Common myeloid progenitor, CD34-positive (primary cell): ENCODE results near the gene CCL20.

Experiments used
- CTCF ChIA-PET: fragments of 350-600 bp; sonication (Branson Sonifier 250); formaldehyde crosslinking; loops from one replicate; lab custom pipeline; 2021; ENCODE audit warnings: antibody characterized with exemption; lab: Charles Lee
- POLR2A ChIA-PET: fragments of 350-600 bp; sonication (Branson Sonifier 250); formaldehyde crosslinking; loops from one replicate; lab custom pipeline; 2021; ENCODE audit warnings: antibody characterized with exemption; lab: Charles Lee
- DNase-seq, 3 donors: peaks; one replicate each; pipeline versions ENCODE4 v3.0.0 to v3.0.0-alpha.2; 2013
- H3K27ac ChIP-seq, 2 experiments: 1 replicate in 1 of 2; 2 replicates in 1 of 2; pipeline ENCODE4 v1.7.0; 2013; ENCODE audit warnings: inconsistent platforms in 2 of 2, low read length in 2 of 2, mild to moderate bottlenecking in 2 of 2, low read depth in 1 of 2, moderate library complexity in 1 of 2; ENCODE audit not compliant: severe bottlenecking in 2 of 2, insufficient read depth in 1 of 2, poor library complexity in 1 of 2
- H3K27me3 ChIP-seq, 5 experiments: replicated peaks in 2 of 5; 1 replicate in 3 of 5; 2 replicates in 2 of 5; pipeline versions ENCODE4 v1.6.1 to v1.7.0; 2013; ENCODE audit warnings: low read length in 4 of 5, mild to moderate bottlenecking in 2 of 5, moderate library complexity in 2 of 5, inconsistent platforms in 1 of 5; ENCODE audit not compliant: insufficient read depth in 5 of 5, control insufficient read depth in 4 of 5
- H3K36me3 ChIP-seq, 4 experiments: 1 replicate in 2 of 4; 2 replicates in 2 of 4; pipeline versions ENCODE4 v1.6.1 to v1.7.0; 2013; ENCODE audit warnings: low read length in 3 of 4, control low read depth in 1 of 4, mild to moderate bottlenecking in 1 of 4; ENCODE audit not compliant: control insufficient read depth in 4 of 4, insufficient read depth in 4 of 4
- H3K4me1 ChIP-seq, 4 experiments: 1 replicate in 3 of 4; 2 replicates in 1 of 4; pipeline versions ENCODE4 v1.6.1 to v1.7.1; 2013; ENCODE audit warnings: low read length in 3 of 4, mild to moderate bottlenecking in 3 of 4, control low read depth in 1 of 4, inconsistent platforms in 1 of 4, moderate library complexity in 1 of 4; ENCODE audit not compliant: control insufficient read depth in 4 of 4, insufficient read depth in 4 of 4; ENCODE audit errors: control extremely low read depth in 1 of 4
- H3K4me3 ChIP-seq, 7 experiments: 1 replicate in 4 of 7; 2 replicates in 3 of 7; pipeline versions ENCODE4 v1.5.1 to v1.7.0; 2013; ENCODE audit warnings: mild to moderate bottlenecking in 7 of 7, low read length in 6 of 7, moderate library complexity in 6 of 7, inconsistent platforms in 2 of 7, low read depth in 2 of 7, control low read depth in 1 of 7; ENCODE audit not compliant: insufficient read depth in 4 of 7, control insufficient read depth in 1 of 7; ENCODE audit errors: extremely low read depth in 1 of 7
- H3K9me3 ChIP-seq, 5 experiments: 1 replicate in 4 of 5; 2 replicates in 1 of 5; pipeline versions ENCODE4 v1.6.1 to v1.7.1; 2013; ENCODE audit warnings: low read length in 4 of 5, mild to moderate bottlenecking in 2 of 5, inconsistent platforms in 1 of 5, low read depth in 1 of 5, moderate library complexity in 1 of 5; ENCODE audit not compliant: control insufficient read depth in 4 of 5, insufficient read depth in 2 of 5; ENCODE audit errors: control extremely low read depth in 1 of 5
- WGBS: methylation state at CpG from one replicate; pipeline ENCODE4 v1.1.5; 2013; ENCODE audit not compliant: insufficient coverage; 5-methylcytosine and 5-hydroxymethylcytosine counted together

CCL20 gene

DNA sequence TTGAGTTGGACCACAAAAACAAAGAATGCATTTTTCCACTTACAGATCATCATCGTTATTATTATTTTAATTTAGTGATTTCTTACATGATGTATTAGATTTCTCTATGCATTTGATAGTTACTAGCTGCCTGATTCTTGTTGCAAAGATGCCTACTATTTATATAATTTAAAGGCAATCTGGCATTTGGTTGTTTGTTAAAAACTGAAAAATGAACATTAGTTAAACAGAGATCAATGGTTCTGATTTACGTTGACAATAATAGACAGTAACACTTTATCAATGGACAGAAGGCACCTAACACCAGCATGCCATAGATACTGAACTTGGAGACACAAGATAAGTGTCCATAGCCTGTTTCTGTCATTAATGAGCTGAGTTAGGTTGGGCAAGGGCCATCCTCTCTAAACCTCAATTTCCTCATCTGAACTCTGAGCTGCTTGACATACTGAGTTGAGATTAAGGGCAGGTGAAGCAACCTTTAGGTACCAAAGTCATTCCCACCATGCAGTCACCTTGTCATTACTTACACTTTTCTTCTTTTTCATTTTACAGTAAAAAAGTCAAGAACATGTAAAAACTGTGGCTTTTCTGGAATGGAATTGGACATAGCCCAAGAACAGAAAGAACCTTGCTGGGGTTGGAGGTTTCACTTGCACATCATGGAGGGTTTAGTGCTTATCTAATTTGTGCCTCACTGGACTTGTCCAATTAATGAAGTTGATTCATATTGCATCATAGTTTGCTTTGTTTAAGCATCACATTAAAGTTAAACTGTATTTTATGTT, 3.1 kb downstream of the CCL20 start:
- Histone ChIP-seq H3K4me3 (no peak overlapping the region), H3K4me1 (peaks cover 0 to 3% (median 0%) of the 10 kb centered on the region in 4 experiments), H3K27ac (no peak overlapping the region), H3K9me3 (no peaks in the 10 kb centered on the region), H3K27me3 (peaks cover 0 to 6% (median 1%) of the 10 kb centered on the region in 5 experiments), H3K36me3 (no peaks in the 10 kb centered on the region)
- DNase-seq = no peak
- ChIA-PET CTCF (no interaction called here), POLR2A (no interaction called here)
- no CpG with 5 or more reads among the region's 2 CpGs for WGBS

DNA sequence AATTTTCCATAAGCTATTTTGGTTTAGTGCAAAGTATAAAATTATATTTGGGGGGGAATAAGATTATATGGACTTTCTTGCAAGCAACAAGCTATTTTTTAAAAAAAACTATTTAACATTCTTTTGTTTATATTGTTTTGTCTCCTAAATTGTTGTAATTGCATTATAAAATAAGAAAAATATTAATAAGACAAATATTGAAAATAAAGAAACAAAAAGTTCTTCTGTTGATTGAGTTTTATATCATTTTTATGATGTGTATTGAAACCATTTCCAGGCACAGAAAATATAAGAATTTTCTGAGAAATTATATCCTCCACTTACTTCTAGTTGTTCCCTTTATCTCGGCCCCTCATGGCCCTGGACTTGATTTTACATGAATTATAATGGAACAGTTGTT, 3.7 kb downstream of the CCL20 start:
- POLR2A ChIA-PET = no interaction called here
- no peaks in the 10 kb centered on the region for H3K36me3 ChIP-seq
- H3K4me1 ChIP-seq = peaks cover 0 to 3% (median 0%) of the 10 kb centered on the region in 4 experiments
- no peak for DNase-seq
- no peak overlapping the region for H3K27ac ChIP-seq
- H3K9me3 ChIP-seq = no peaks in the 10 kb centered on the region
- peaks cover 0 to 6% (median 1%) of the 10 kb centered on the region in 5 experiments for H3K27me3 ChIP-seq
- H3K4me3 ChIP-seq = no peak overlapping the region
- no CpG with 5 or more reads among the region's 1 CpG for WGBS
- CTCF ChIA-PET = no interaction called here

DNA sequence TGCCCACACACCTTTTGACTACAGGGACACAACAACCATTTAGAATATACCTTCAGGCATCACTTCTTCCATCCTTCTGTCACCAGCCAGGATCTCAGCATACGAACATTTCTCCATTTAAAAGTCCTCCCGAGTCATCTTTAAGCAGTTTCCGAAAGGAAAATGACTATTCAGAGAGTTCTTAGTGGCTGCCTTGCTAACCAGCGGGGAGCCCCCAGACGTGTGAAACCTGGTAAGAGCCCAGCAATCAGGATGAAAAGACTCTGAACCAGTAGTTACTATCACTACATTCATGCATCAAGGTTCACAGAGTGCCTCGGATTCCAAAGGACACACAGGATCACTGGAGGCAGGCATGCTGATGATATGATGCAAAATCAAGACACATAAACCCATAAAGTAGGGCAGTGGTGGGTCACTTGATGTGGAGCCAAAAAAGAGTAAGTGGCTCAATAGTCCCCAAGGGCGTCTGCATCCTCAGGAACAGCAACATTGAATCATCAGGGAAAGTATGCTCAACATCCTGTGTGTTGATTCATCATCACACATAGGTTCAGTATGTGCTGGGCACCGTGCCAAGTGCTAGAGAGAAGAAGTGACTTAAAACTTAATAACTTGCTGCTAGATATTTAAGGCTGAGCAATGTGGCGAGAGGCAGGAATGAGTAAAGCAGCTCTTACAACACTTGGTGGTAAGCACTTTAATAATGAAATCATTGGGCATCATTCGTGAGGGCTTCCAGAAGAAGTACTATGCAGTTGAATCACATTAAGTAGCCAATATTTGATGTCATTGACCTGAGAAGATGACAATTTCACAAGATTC, 4.4 kb downstream of the CCL20 start:
- Histone ChIP-seq H3K9me3 (no peaks in the 10 kb centered on the region), H3K27me3 (peaks cover 0 to 6% (median 1%) of the 10 kb centered on the region in 5 experiments), H3K4me1 (peaks cover 0 to 3% (median 0%) of the 10 kb centered on the region in 4 experiments), H3K36me3 (no peaks in the 10 kb centered on the region), H3K27ac (no peak overlapping the region), H3K4me3 (no peak overlapping the region)
- DNase-seq = peak; percentile 13 to 41 (median 33)
- WGBS = 63% methylated on average over 7 of the region's 10 CpGs
- ChIA-PET CTCF (no interaction called here), POLR2A (no interaction called here)

DNA sequence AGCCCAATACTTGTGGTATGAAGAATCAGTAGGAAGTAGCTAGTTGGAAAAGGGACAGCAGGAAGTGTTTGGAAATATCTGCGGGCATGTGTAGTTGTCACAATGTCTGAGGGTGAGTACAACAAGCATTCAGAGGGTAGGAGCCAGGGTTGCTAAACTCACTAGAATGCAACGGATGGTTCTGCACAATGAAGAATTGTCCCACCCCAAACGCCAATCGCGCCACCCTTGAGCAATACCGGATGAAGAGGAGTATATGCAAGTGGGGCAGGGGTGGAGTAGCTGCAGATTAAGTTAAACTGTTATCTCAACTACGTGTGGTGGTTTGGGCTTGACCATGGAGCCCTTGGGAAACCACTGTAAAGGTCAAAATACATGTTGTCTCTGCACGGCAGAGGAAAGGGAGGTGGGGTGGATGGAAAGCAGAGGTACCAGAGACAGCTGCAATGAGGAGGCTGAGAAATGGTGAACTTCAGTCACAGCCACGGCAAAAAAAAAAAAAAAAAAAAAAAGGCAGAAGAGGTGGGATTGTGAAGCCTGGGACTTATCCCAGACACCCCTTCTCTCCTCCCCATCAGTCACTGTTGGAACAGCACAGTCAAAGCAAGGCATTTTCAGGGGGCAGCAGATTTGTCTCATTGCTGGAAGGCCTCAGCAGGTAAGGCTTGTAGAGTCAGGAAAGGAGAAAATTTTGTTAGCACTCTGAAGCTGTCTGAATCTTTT, 5.2 kb downstream of the CCL20 start:
- Histone ChIP-seq H3K27me3 (peaks cover 0 to 3% (median 1%) of the 10 kb centered on the region in 5 experiments), H3K4me1 (peaks cover 0 to 3% (median 0%) of the 10 kb centered on the region in 4 experiments), H3K36me3 (no peaks in the 10 kb centered on the region), H3K27ac (no peak overlapping the region), H3K4me3 (no peak overlapping the region), H3K9me3 (no peaks in the 10 kb centered on the region)
- DNase-seq = peak in 2 of 3 donors; percentile 5
- 94% methylated on average over 8 of the region's 9 CpGs for WGBS
- CTCF ChIA-PET = no interaction called here
- POLR2A ChIA-PET = no interaction called here

DNA sequence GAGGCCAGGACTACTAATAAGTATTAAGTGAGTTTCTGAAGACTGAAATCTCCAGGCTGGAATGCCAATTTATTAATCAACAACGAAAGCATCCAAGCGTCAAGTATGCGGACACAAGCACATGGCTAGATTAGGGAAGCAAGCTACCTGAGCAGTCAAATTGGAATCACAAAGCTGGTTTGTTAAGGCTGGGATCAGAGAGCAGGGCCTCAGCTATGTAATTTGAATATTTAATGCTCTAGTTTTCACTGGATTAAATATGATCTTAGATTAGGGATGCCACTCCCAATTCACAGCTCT, 5.7 kb downstream of the CCL20 start:
- Histone ChIP-seq H3K4me1 (peaks cover 0 to 3% (median 0%) of the 10 kb centered on the region in 4 experiments), H3K27ac (no peak overlapping the region), H3K36me3 (no peaks in the 10 kb centered on the region), H3K4me3 (no peak overlapping the region), H3K9me3 (no peaks in the 10 kb centered on the region), H3K27me3 (peaks cover 0 to 2% (median 0%) of the 10 kb centered on the region in 5 experiments)
- ChIA-PET CTCF (no interaction called here), POLR2A (no interaction called here)
- no peak for DNase-seq
- WGBS = 100% methylated on average over 3 of the region's 3 CpGs

DNA sequence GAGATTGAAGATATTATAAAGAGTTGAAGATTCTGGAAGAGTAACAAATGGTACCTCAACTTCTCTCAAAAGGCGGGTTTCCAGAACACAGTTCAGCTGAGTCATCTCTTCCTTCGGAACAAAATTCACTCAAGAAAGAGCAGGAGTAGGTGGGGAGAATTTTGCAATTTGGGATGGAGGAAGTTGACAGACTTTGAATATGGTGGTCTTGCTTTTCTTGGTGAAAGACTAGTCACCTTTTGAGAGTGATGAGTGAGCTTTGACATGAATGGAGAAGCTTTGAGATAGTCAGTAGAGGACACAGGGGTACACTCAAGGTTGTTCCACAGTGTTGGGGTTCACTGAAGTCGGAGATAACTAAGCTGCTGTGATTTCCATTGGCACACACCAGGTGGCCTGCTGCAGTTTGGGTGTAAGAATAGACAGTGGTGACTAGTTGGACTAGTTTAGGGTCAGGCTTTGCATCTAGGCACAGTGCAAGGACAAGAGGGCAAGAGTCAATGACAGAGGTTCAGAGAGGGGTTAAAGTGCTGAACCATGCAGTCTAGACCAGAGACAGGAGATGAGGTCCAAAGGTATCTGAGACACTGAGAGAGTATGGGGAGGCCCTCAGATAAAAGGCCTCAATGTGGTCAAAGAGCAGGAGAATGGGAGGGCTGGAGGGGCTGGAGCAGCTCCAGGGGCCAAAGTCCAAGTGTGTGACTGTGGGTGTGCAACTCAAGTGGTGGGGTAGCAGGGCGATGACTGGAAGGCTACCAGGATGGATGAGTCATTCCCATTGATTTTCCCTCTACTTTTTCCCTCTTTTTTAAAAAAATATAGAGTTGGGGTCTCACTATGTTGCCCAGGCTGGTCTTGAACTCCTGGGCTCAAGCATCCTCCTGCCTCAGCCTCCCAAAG, 7.7 kb downstream of the CCL20 start:
- Histone ChIP-seq H3K4me1 (peaks cover 0 to 3% (median 0%) of the 10 kb centered on the region in 4 experiments), H3K27me3 (peaks cover 0 to 2% (median 0%) of the 10 kb centered on the region in 5 experiments), H3K9me3 (no peaks in the 10 kb centered on the region), H3K27ac (no peak overlapping the region), H3K36me3 (no peaks in the 10 kb centered on the region), H3K4me3 (no peak overlapping the region)
- 86% methylated on average over 2 of the region's 4 CpGs for WGBS
- POLR2A ChIA-PET = no interaction called here
- DNase-seq = no peak
- CTCF ChIA-PET = no interaction called here
